HepG2 (cell line): ENCODE data around the gene MTR. TPM values are rescaled to one million over a fixed set of nuclear protein-coding genes. Genes with fewer than 3 reads are reported as not detected.

ENCODE experiments used
- ERF ChIP-seq: IDR thresholded peaks from 2 replicates; pipeline ENCODE4 v1.6.1; 2018; ENCODE audit warnings: missing biosample characterization, missing genetic modification reagents
- KLF12 ChIP-seq: sonication (generic); formaldehyde crosslinking; IDR thresholded peaks from 2 replicates; pipeline ENCODE4 v1.4.0; 2020; ENCODE audit warnings: missing genetic modification reagents, borderline replicate concordance
- KLF15 ChIP-seq: sonication (generic); formaldehyde crosslinking; IDR thresholded peaks from 2 replicates; pipeline ENCODE4 v1.8.1; 2023; ENCODE audit warnings: borderline replicate concordance, mild to moderate bottlenecking, inconsistent platforms, missing genetic modification reagents, mixed read lengths
- MED8 ChIP-seq: sonication (generic); formaldehyde crosslinking; IDR thresholded peaks from 2 replicates; pipeline ENCODE4 v1.8.1; 2023; ENCODE audit warnings: mild to moderate bottlenecking, missing genetic modification reagents; ENCODE audit not compliant: insufficient replicate concordance
- MEIS2 ChIP-seq: sonication (generic); formaldehyde crosslinking; IDR thresholded peaks from 2 replicates; pipeline ENCODE4 v1.9.0; 2021; ENCODE audit warnings: mild to moderate bottlenecking, missing genetic modification reagents
- NR2C2 ChIP-seq: sonication (generic); formaldehyde crosslinking; IDR thresholded peaks from 2 replicates; pipeline ENCODE4 v1.4.0; 2020; ENCODE audit warnings: missing genetic modification reagents, mild to moderate bottlenecking, moderate library complexity, borderline replicate concordance
- PPARG ChIP-seq: conservative IDR thresholded peaks from 2 replicates; pipeline ENCODE4 v1.6.1; 2016; ENCODE audit warnings: missing biosample characterization, missing genetic modification reagents
- SPEN ChIP-seq: sonication (generic); formaldehyde crosslinking; IDR thresholded peaks from 2 replicates; pipeline ENCODE4 v1.5.1; 2020; ENCODE audit warnings: low read depth, mild to moderate bottlenecking, missing genetic modification reagents
- TMF1 ChIP-seq: sonication (generic); formaldehyde crosslinking; IDR thresholded peaks from 2 replicates; pipeline ENCODE4 v1.8.1; 2022; ENCODE audit warnings: low read depth, missing genetic modification reagents
- ZBTB7B ChIP-seq: sonication (generic); formaldehyde crosslinking; IDR thresholded peaks from 2 replicates; pipeline ENCODE4 v1.4.0; 2020; ENCODE audit warnings: missing genetic modification reagents
- ZFP41 ChIP-seq: sonication (generic); formaldehyde crosslinking; IDR thresholded peaks from 2 replicates; pipeline ENCODE4 v1.4.0; 2020; ENCODE audit warnings: mild to moderate bottlenecking, missing genetic modification reagents, borderline replicate concordance
- ZNF350 ChIP-seq: sonication (generic); formaldehyde crosslinking; IDR thresholded peaks from 2 replicates; pipeline ENCODE4 v1.4.0; 2020; ENCODE audit warnings: mild to moderate bottlenecking, low read depth, missing genetic modification reagents, borderline replicate concordance
- ZNF451 ChIP-seq: sonication (generic); formaldehyde crosslinking; IDR thresholded peaks from 2 replicates; pipeline ENCODE4 v1.5.0; 2020; ENCODE audit warnings: mild to moderate bottlenecking, missing genetic modification reagents
- ZNF547 ChIP-seq: sonication (generic); formaldehyde crosslinking; IDR thresholded peaks from 2 replicates; pipeline ENCODE4 v1.5.1; 2020; ENCODE audit warnings: mild to moderate bottlenecking, missing genetic modification reagents
- ZNF605 ChIP-seq: sonication (generic); formaldehyde crosslinking; IDR thresholded peaks from 2 replicates; pipeline ENCODE4 v1.8.0; 2022; ENCODE audit warnings: mild to moderate bottlenecking, missing genetic modification reagents
- ZSCAN20 ChIP-seq: sonication (generic); formaldehyde crosslinking; IDR thresholded peaks from 2 replicates; pipeline ENCODE4 v1.4.0; 2020; ENCODE audit warnings: missing genetic modification reagents, mild to moderate bottlenecking, borderline replicate concordance
- polyA plus RNA-seq, 8 experiments: library from polyadenylated mRNA; depleted of rRNA in 3 of 8; stranded (reverse) in 7 of 8; unstranded in 1 of 8; fragments of >200 nt; fragmentation: Illumina TruSeq in 4 of 8; extraction: Trizol in 4 of 8; gene quantifications; 2 replicates each; pipeline versions ENCODE4 v1.2.1 to v1.2.3, GENCODE V29; 2011 to 2016; ENCODE audit warnings: low read depth in 4 of 8, missing spikeins in 1 of 8, mixed read lengths in 1 of 8; ENCODE audit not compliant: insufficient read depth in 1 of 8
- total RNA-seq, 5 experiments: library from RNA; depleted of rRNA; stranded (reverse); fragments of >200 nt; fragmentation: Illumina TruSeq; extraction: Trizol; gene quantifications; 2 replicates each; pipeline ENCODE4 v1.2.3, GENCODE V29; 2016; ENCODE audit warnings: low read depth in 1 of 5
- TF ChIP-seq, protein P1 (sequence below): sonication (generic); formaldehyde crosslinking; IDR thresholded peaks from 2 replicates; pipeline ENCODE4 v1.4.0; 2020; ENCODE audit warnings: missing genetic modification reagents, borderline replicate concordance
- TF ChIP-seq, protein P2 (sequence below): sonication (generic); formaldehyde crosslinking; IDR thresholded peaks from 2 replicates; pipeline ENCODE4 v1.4.0; 2020; ENCODE audit warnings: missing genetic modification reagents
- TF ChIP-seq, protein P3 (sequence below): sonication (generic); formaldehyde crosslinking; IDR thresholded peaks from 2 replicates; pipeline ENCODE4 v1.8.0; 2022; ENCODE audit warnings: mild to moderate bottlenecking, missing genetic modification reagents, moderate library complexity
- TF ChIP-seq, protein P4 (sequence below): conservative IDR thresholded peaks from 2 replicates; pipeline ENCODE4 v1.6.1; 2018; ENCODE audit warnings: missing genetic modification reagents
- TF ChIP-seq, protein P5 (sequence below): IDR thresholded peaks from 2 replicates; pipeline ENCODE4 v1.6.1; 2016; ENCODE audit warnings: missing compliant biosample characterization, missing genetic modification reagents, borderline replicate concordance
- TF ChIP-seq, protein P6 (sequence below): sonication (generic); formaldehyde crosslinking; IDR thresholded peaks from 2 replicates; pipeline ENCODE4 v1.8.0; 2022; ENCODE audit warnings: mild to moderate bottlenecking, missing genetic modification reagents, moderate library complexity

The MTR gene
- total and polyA plus RNA-seq, 2 of the 13 experiments (the other 11 are each of a cell fraction or from before 2014, with no cell fraction given) = 16.3 to 36.1 TPM

- TF ChIP-seq, protein P1, sequence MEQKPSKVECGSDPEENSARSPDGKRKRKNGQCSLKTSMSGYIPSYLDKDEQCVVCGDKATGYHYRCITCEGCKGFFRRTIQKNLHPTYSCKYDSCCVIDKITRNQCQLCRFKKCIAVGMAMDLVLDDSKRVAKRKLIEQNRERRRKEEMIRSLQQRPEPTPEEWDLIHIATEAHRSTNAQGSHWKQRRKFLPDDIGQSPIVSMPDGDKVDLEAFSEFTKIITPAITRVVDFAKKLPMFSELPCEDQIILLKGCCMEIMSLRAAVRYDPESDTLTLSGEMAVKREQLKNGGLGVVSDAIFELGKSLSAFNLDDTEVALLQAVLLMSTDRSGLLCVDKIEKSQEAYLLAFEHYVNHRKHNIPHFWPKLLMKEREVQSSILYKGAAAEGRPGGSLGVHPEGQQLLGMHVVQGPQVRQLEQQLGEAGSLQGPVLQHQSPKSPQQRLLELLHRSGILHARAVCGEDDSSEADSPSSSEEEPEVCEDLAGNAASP (CRISPR knock-in tag) = peak; percentile 69; the same call in 1 of the 2 replicates
- TF ChIP-seq KLF15 (CRISPR knock-in tag) (no peak), ZNF547 (CRISPR knock-in tag) (no peak), ZNF350 (CRISPR knock-in tag) (no peak), ZFP41 (CRISPR knock-in tag) (no peak), NR2C2 (no peak), MED8 (CRISPR knock-in tag) (peak; percentile 27), SPEN (CRISPR knock-in tag) (0 out of 2 replicates have a peak, but pooled peaks have one; percentile 28), ZNF451 (CRISPR knock-in tag) (no peak), PPARG (CRISPR knock-in tag) (peak; percentile 44; the same call in 1 of the 2 replicates), TMF1 (no peak), ZSCAN20 (CRISPR knock-in tag) (peak; percentile 61; the same call in 1 of the 2 replicates), ERF (no peak; the same call in 1 of the 2 replicates), KLF12 (0 out of 2 replicates have a peak, but pooled peaks have one; percentile 49), ZNF605 (CRISPR knock-in tag) (0 out of 2 replicates have a peak, but pooled peaks have one; percentile 22), MEIS2 (CRISPR knock-in tag) (peak; percentile 40; the same call in 1 of the 2 replicates), ZBTB7B (CRISPR knock-in tag) (peak; percentile 51; the same call in 1 of the 2 replicates)
- TF ChIP-seq, protein P2, sequence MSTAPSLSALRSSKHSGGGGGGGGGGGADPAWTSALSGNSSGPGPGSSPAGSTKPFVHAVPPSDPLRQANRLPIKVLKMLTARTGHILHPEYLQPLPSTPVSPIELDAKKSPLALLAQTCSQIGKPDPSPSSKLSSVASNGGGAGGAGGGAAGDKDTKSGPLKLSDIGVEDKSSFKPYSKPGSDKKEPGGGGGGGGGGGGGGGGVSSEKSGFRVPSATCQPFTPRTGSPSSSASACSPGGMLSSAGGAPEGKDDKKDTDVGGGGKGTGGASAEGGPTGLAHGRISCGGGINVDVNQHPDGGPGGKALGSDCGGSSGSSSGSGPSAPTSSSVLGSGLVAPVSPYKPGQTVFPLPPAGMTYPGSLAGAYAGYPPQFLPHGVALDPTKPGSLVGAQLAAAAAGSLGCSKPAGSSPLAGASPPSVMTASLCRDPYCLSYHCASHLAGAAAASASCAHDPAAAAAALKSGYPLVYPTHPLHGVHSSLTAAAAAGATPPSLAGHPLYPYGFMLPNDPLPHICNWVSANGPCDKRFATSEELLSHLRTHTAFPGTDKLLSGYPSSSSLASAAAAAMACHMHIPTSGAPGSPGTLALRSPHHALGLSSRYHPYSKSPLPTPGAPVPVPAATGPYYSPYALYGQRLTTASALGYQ = peak; percentile 84
- TF ChIP-seq, protein P3, sequence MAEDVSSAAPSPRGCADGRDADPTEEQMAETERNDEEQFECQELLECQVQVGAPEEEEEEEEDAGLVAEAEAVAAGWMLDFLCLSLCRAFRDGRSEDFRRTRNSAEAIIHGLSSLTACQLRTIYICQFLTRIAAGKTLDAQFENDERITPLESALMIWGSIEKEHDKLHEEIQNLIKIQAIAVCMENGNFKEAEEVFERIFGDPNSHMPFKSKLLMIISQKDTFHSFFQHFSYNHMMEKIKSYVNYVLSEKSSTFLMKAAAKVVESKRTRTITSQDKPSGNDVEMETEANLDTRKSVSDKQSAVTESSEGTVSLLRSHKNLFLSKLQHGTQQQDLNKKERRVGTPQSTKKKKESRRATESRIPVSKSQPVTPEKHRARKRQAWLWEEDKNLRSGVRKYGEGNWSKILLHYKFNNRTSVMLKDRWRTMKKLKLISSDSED = no peak
- TF ChIP-seq, protein P4, sequence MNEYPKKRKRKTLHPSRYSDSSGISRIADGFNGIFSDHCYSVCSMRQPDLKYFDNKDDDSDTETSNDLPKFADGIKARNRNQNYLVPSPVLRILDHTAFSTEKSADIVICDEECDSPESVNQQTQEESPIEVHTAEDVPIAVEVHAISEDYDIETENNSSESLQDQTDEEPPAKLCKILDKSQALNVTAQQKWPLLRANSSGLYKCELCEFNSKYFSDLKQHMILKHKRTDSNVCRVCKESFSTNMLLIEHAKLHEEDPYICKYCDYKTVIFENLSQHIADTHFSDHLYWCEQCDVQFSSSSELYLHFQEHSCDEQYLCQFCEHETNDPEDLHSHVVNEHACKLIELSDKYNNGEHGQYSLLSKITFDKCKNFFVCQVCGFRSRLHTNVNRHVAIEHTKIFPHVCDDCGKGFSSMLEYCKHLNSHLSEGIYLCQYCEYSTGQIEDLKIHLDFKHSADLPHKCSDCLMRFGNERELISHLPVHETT (CRISPR knock-in tag) = no peak
- TF ChIP-seq, protein P5, sequence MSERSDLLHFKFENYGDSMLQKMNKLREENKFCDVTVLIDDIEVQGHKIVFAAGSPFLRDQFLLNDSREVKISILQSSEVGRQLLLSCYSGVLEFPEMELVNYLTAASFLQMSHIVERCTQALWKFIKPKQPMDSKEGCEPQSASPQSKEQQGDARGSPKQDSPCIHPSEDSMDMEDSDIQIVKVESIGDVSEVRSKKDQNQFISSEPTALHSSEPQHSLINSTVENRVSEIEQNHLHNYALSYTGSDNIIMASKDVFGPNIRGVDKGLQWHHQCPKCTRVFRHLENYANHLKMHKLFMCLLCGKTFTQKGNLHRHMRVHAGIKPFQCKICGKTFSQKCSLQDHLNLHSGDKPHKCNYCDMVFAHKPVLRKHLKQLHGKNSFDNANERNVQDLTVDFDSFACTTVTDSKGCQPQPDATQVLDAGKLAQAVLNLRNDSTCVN = peak; percentile 37; the same call in 1 of the 2 replicates
- TF ChIP-seq, protein P6, sequence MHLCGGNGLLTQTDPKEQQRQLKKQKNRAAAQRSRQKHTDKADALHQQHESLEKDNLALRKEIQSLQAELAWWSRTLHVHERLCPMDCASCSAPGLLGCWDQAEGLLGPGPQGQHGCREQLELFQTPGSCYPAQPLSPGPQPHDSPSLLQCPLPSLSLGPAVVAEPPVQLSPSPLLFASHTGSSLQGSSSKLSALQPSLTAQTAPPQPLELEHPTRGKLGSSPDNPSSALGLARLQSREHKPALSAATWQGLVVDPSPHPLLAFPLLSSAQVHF (CRISPR knock-in tag) = no peak
These were observed 67.6 kb downstream of the MTR start (continued) for GRCh38 chr1:236862615-236863211.
